ENCODE measurements around the gene RTL1. TPM values are rescaled to one million over a fixed set of nuclear protein-coding genes. Genes with fewer than 3 reads are reported as not detected.

RTL1 gene
- total and polyA plus RNA-seq, 2 donors (not counting 3 experiments of a cell fraction or from before 2014, with no cell fraction given), result not detected

GRCh38 chr14:100860556-100861187 is 42.9 kb downstream of the RTL1 start:
- CTCF ChIA-PET, result no interaction called here
- Histone ChIP-seq H3K9ac (replicated peaks; ENCODE audit: extremely low read depth, insufficient read depth, low read length) (no peak overlapping the region), H3K36me3 (ENCODE audit: control insufficient read depth in 2 of 2, extremely low read depth in 1 of 2, insufficient read depth in 2 of 2, low read length in 2 of 2) (peaks cover 0 to 18% of the 10 kb centered on the region in 2 experiments), H3K27ac (ENCODE audit: insufficient read depth, low read depth, low read length) (no peak overlapping the region), H3K9me1 (replicated peaks; ENCODE audit: control insufficient read depth, extremely low read depth, insufficient read depth, low read length) (no peaks in the 10 kb centered on the region), H3K4me3 (replicated peaks in 1 of 3; ENCODE audit: insufficient read depth in 1 of 3, low read depth in 1 of 3, low read length in 3 of 3) (no peak overlapping the region), H3K79me2 (ENCODE audit: control insufficient read depth, insufficient read depth, low read length) (no peaks in the 10 kb centered on the region), H4K20me1 (replicated peaks; ENCODE audit: control insufficient read depth, extremely low read depth, insufficient read depth, low read length) (no peaks in the 10 kb centered on the region), H3K4me2 (ENCODE audit: insufficient read depth, low read length) (no peak overlapping the region), H2AFZ (ENCODE audit: low read depth, low read length) (no peak overlapping the region), H3K4me1 (ENCODE audit: control insufficient read depth, extremely low read depth, insufficient read depth, low read length) (no peaks in the 10 kb centered on the region), H3K27me3 (ENCODE audit: control insufficient read depth in 2 of 2, insufficient read depth in 2 of 2, low read length in 2 of 2) (no peaks in the 10 kb centered on the region), H3K9me3 (replicated peaks; ENCODE audit: control insufficient read depth, insufficient read depth, low read length) (no peaks in the 10 kb centered on the region)
- FAIRE-seq, result no peak
- no TSS peak for BruUV-seq (replicated peaks)
- TF ChIP-seq EZH2 (IDR thresholded peaks at IDR 0.05; ENCODE audit: borderline replicate concordance, low read depth, low read length, severe bottlenecking) (no peak), GATA2 (IDR thresholded peaks at IDR 0.05; ENCODE audit: insufficient read depth, insufficient read length, low read depth, low read length) (no peak), MYC (IDR thresholded peaks at IDR 0.05; ENCODE audit: low read depth, low read length) (no peak), POLR2A (IDR thresholded peaks at IDR 0.05; ENCODE audit: low read depth, low read length) (no peak), FOS (IDR thresholded peaks at IDR 0.05; ENCODE audit: borderline replicate concordance, insufficient read depth, low read length) (no peak), POLR2AphosphoS5 (IDR thresholded peaks at IDR 0.05; ENCODE audit: insufficient read depth, low read depth, low read length) (no peak), JUN (IDR thresholded peaks at IDR 0.05; ENCODE audit: borderline replicate concordance, insufficient read depth, insufficient read length, low read depth) (no peak)
- dilution Hi-C loops (cut with MboI; ENCODE audit: extremely low pct_ligation_motif_present, low sequenced_read_pairs), result no loop called here
- intact Hi-C loops (cut with micrococcal nuclease), result no loop called here
- DNase-seq (ENCODE audit: low read depth, low spot score), result no peak
- POLR2A ChIA-PET, result no interaction called here

GRCh38 chr14:100859781-100860180 is 43.7 kb downstream of the RTL1 start:
- Histone ChIP-seq H2AFZ (ENCODE audit: low read depth, low read length) (no peak overlapping the region), H3K4me1 (ENCODE audit: control insufficient read depth, extremely low read depth, insufficient read depth, low read length) (no peaks in the 10 kb centered on the region), H3K9me3 (replicated peaks; ENCODE audit: control insufficient read depth, insufficient read depth, low read length) (no peaks in the 10 kb centered on the region), H3K9ac (replicated peaks; ENCODE audit: extremely low read depth, insufficient read depth, low read length) (no peak overlapping the region), H3K79me2 (ENCODE audit: control insufficient read depth, insufficient read depth, low read length) (no peaks in the 10 kb centered on the region), H3K27me3 (ENCODE audit: control insufficient read depth in 2 of 2, insufficient read depth in 2 of 2, low read length in 2 of 2) (no peaks in the 10 kb centered on the region), H3K36me3 (ENCODE audit: control insufficient read depth in 2 of 2, extremely low read depth in 1 of 2, insufficient read depth in 2 of 2, low read length in 2 of 2) (peaks cover 0 to 16% of the 10 kb centered on the region in 2 experiments), H3K27ac (ENCODE audit: insufficient read depth, low read depth, low read length) (no peak overlapping the region), H3K4me2 (ENCODE audit: insufficient read depth, low read length) (no peak overlapping the region), H3K4me3 (replicated peaks in 1 of 3; ENCODE audit: insufficient read depth in 1 of 3, low read depth in 1 of 3, low read length in 3 of 3) (no peak overlapping the region), H3K9me1 (replicated peaks; ENCODE audit: control insufficient read depth, extremely low read depth, insufficient read depth, low read length) (no peaks in the 10 kb centered on the region), H4K20me1 (replicated peaks; ENCODE audit: control insufficient read depth, extremely low read depth, insufficient read depth, low read length) (no peaks in the 10 kb centered on the region)
- FAIRE-seq (no peak), DNase-seq (ENCODE audit: low read depth, low spot score) (no peak)
- intact Hi-C loops (cut with micrococcal nuclease) (no loop called here), dilution Hi-C loops (cut with MboI; ENCODE audit: extremely low pct_ligation_motif_present, low sequenced_read_pairs) (no loop called here)
- ChIA-PET CTCF (no interaction called here), POLR2A (no interaction called here)
- no TSS peak for BruUV-seq (replicated peaks)
- no peak for TF ChIP-seq EZH2 (IDR thresholded peaks at IDR 0.05; ENCODE audit: borderline replicate concordance, low read depth, low read length, severe bottlenecking)
- no peak for TF ChIP-seq POLR2AphosphoS5 (IDR thresholded peaks at IDR 0.05; ENCODE audit: insufficient read depth, low read depth, low read length)
- no peak for TF ChIP-seq JUN (IDR thresholded peaks at IDR 0.05; ENCODE audit: borderline replicate concordance, insufficient read depth, insufficient read length, low read depth)

All from endothelial cell of umbilical vein (primary cell).